Spleen (tissue), 7 donors: Measurements from ENCODE around the gene PKD1.

ENCODE experiments used
- CTCF ChIP-seq, 11 experiments: fragments of 200-600 bp in 7 of 11; fragments of 450-650 bp in 4 of 11; sonication (generic) in 4 of 11; IDR thresholded peaks in 8 of 11; conservative IDR thresholded peaks in 3 of 11; 1 replicate in 7 of 11; 2 replicates in 4 of 11; pipeline versions ENCODE4 v1.4.0 to v1.8.0; 2016 to 2021; ENCODE audit warnings: antibody characterized with exemption in 11 of 11, inconsistent platforms in 4 of 11, mild to moderate bottlenecking in 1 of 11
- POLR2A ChIP-seq, 3 donors: fragments of 450-650 bp; IDR thresholded peaks; one replicate each; pipeline ENCODE4 v1.5.1; 2017; ENCODE audit warnings: antibody characterized with exemption in 3 of 3, mild to moderate bottlenecking in 1 of 3
- donor health status: DM: no; HTN: no; CAD: no; lungs with moderate emphysema.
- donor health status: DM: no; HTN: no; CAD: no.
- donor health status: DM: no; HTN: no; CAD: no.

DNA sequence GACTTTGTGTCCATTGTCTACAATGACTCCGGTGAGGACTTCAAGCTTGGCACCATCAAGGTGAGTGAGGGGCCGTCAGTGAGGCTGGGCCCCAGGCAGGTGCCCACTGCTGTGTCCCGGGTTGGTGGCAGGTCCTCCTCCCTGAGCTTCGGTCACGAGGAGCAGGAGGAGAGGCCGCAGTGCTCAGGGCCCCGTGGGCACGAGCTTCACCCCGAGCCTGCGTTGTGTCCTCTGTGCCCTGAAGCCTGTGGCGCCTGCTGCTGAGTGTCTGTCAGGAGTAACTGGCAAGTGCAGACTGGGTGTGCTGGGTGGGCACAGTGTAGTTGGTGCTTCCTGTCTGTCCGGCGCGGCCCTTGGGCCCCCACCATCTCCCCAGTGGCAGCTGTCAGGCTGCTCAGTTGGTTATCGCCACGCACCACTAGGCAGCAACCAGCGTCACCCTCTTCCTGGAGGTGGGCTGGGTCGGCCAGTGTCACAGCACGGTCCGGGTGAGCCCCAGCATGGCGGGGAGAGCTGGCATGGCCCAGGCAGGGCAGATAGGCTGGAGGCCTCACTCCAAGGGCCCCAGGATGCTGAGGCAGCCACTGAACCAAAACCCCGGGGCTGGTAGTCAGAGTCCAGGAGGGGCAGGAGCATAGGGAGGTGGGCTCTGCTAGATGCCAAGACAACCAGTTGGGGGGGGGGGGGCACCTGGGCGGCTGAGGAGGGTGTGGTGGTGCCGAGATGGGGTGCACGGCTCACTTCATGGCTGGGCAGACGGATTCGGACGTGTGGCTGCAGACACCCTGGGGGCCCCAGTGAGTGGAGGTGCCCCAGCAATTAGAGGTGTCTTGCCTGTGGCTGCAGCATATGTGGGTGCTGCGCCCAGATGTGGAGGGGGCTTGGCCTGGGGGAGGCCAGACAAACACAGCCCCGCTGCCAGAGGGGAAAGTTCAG, 48.6 kb downstream of the PKD1 start:
- no peak for TF ChIP-seq CTCF (IDR thresholded peaks at IDR 0.05 in 8 of 11, conservative IDR thresholded peaks at IDR 0.05 in 3 of 11)
- no peak for TF ChIP-seq POLR2A (IDR thresholded peaks at IDR 0.05)
